Spleen (tissue), 13 donors: Measurements from ENCODE around the gene PGGT1B. TPM values are rescaled to one million over a fixed set of nuclear protein-coding genes. Genes with fewer than 3 reads are reported as not detected.

ENCODE experiments used
- DNase-seq: peaks from one replicate; pipeline ENCODE4 v3.0.0-alpha.2; 2020
- H3K27ac ChIP-seq, 8 donors: fragments of 200-600 bp; sonication (generic) in 7 of 8; 1 replicate in 4 of 8; 2 replicates in 4 of 8; pipeline versions ENCODE4 v1.5.0 to v1.8.0; 2016 to 2021; ENCODE audit warnings: inconsistent platforms in 4 of 8, mild to moderate bottlenecking in 4 of 8, moderate library complexity in 1 of 8
- H3K27me3 ChIP-seq, 7 donors: fragments of 200-600 bp; sonication (generic) in 6 of 7; replicated peaks in 1 of 7; 1 replicate in 4 of 7; 2 replicates in 3 of 7; pipeline versions ENCODE4 v1.5.0 to v1.8.0; 2016 to 2021; ENCODE audit warnings: inconsistent platforms in 3 of 7, mild to moderate bottlenecking in 1 of 7
- H3K36me3 ChIP-seq, 6 donors: fragments of 200-600 bp; sonication (generic) in 5 of 6; 1 replicate in 4 of 6; 2 replicates in 2 of 6; pipeline versions ENCODE4 v1.5.0 to v1.8.0; 2016 to 2021; ENCODE audit warnings: inconsistent platforms in 2 of 6
- H3K4me1 ChIP-seq, 6 donors: fragments of 200-600 bp; sonication (generic) in 5 of 6; 1 replicate in 3 of 6; 2 replicates in 3 of 6; pipeline versions ENCODE4 v1.5.0 to v1.8.0; 2016 to 2021; ENCODE audit warnings: inconsistent platforms in 3 of 6
- H3K4me3 ChIP-seq, 8 donors: fragments of 200-600 bp; sonication (generic) in 7 of 8; 1 replicate in 4 of 8; 2 replicates in 4 of 8; pipeline versions ENCODE4 v1.5.0 to v1.8.0; 2016 to 2021; ENCODE audit warnings: inconsistent platforms in 4 of 8, mild to moderate bottlenecking in 4 of 8, moderate library complexity in 2 of 8
- H3K9me3 ChIP-seq, 8 donors: fragments of 200-600 bp; sonication (generic) in 7 of 8; 1 replicate in 4 of 8; 2 replicates in 4 of 8; pipeline versions ENCODE4 v1.5.0 to v1.8.0; 2016 to 2021; ENCODE audit warnings: inconsistent platforms in 4 of 8
- CTCF ChIP-seq, 11 experiments: fragments of 200-600 bp in 7 of 11; fragments of 450-650 bp in 4 of 11; sonication (generic) in 4 of 11; IDR thresholded peaks in 8 of 11; conservative IDR thresholded peaks in 3 of 11; 1 replicate in 7 of 11; 2 replicates in 4 of 11; pipeline versions ENCODE4 v1.4.0 to v1.8.0; 2016 to 2021; ENCODE audit warnings: antibody characterized with exemption in 11 of 11, inconsistent platforms in 4 of 11, mild to moderate bottlenecking in 1 of 11
- POLR2A ChIP-seq, 3 donors: fragments of 450-650 bp; IDR thresholded peaks; one replicate each; pipeline ENCODE4 v1.5.1; 2017; ENCODE audit warnings: antibody characterized with exemption in 3 of 3, mild to moderate bottlenecking in 1 of 3
- POLR2AphosphoS5 ChIP-seq, 3 donors: sonication (generic); formaldehyde crosslinking; IDR thresholded peaks; one replicate each; pipeline ENCODE4 v1.5.1; 2017; ENCODE audit warnings: antibody characterized with exemption in 3 of 3
- WGBS, 5 donors: extraction: QIAGEN DNeasy Blood & Tissue Kit in 3 of 5; methylation state at CpG; one replicate each; pipeline versions ENCODE4 v1.1.5 to v1.1.7; 2013 to 2018; 5-methylcytosine and 5-hydroxymethylcytosine counted together
- intact Hi-C: fragments of 100-400 bp; cut with DNase I; formaldehyde crosslinking; loops from one replicate; pipeline ENCODE4 v1.15.0; 2023; ENCODE audit warnings: low total_unique reads
- long read RNA-seq, 2 donors: transcript quantifications; one replicate each; lab custom pipeline, GENCODE V29; 2026
- polyA plus RNA-seq, 3 donors: library from polyadenylated mRNA; stranded (reverse); fragments of 200-250 nt; gene quantifications; one replicate each; pipeline ENCODE4 v1.2.1, GENCODE V29; 2013
- total RNA-seq, 7 donors: library from RNA; depleted of rRNA in 3 of 7; stranded (reverse); fragments of >200 nt in 3 of 7; fragmentation: NEBNext Ultra II Directional in 4 of 7; extraction: Animal tissue kit (Norgen Biotek cat#: 25700) in 4 of 7; gene quantifications; one replicate each; pipeline versions ENCODE4 v1.1.0 to v1.2.1, GENCODE V29; 2016 to 2021
- donor health status: healthy with polysubstance abuse.
- donor health status: DM: no; HTN: no; CAD: no; lungs with moderate emphysema.
- donor health status: DM: no; HTN: no; CAD: no.
- donor health status: Bipolar disorder and iron deficiency.
- donor health status: healthy.
- donor health status: DM: no; HTN: no; CAD: no.
- donor health status: DM: yes; HTN: yes; CAD: no.

The PGGT1B gene
- 10 to 100 TPM; 23.3 to 59.9 (median 52.3) TPM for total RNA-seq
- polyA plus RNA-seq: 1 to 10 TPM; 3.7 to 5.2 (median 4.2) TPM
- long read RNA-seq, donor 1, full-length matches to known transcripts: 5 of 5 reads
- long read RNA-seq, donor 1, partial matches to known transcripts: 0 of 5 reads
- long read RNA-seq, donor 1, other reads (novel, unspliced or antisense): 0 of 5 reads
- long read RNA-seq, donor 2, full-length matches to known transcripts: 2 of 2 reads
- long read RNA-seq, donor 2, partial matches to known transcripts: 0 of 2 reads
- long read RNA-seq, donor 2, other reads (novel, unspliced or antisense): 0 of 2 reads

GRCh38 chr5:115262321-115263077 is at the start of gene PGGT1B:
TSS of gene PGGT1B (minus strand) at chr5:115262877. CDS start at chr5:115262851, 26 bp downstream.
- Histone ChIP-seq H3K4me3 (peak within 1 kb of the TSS; percentile 83 to 98 (median 93)), H3K27ac (peak within 1 kb of the TSS; percentile 71 to 95 (median 90)), H3K4me1 (peaks cover 26 to 54% (median 43%) of the 10 kb centered on the region in 6 donors), H3K36me3 (peaks cover 0 to 15% (median 1%) of the 10 kb centered on the region in 6 donors), H3K27me3 (no peaks in the 10 kb centered on the region), H3K9me3 (no peaks in the 10 kb centered on the region)
- no peak for TF ChIP-seq CTCF (IDR thresholded peaks at IDR 0.05 in 8 of 11, conservative IDR thresholded peaks at IDR 0.05 in 3 of 11)
- TF ChIP-seq POLR2AphosphoS5 (IDR thresholded peaks at IDR 0.05): peak; percentile 85 to 88 (median 87)
- WGBS, 5 donors: 0 to 1% (median 1%) methylated on average over 29 to 50 of the region's 50 CpGs
- intact Hi-C loops: no loop called here
- DNase-seq: peak; percentile 95

GRCh38 chr5:115309751-115310370 is 47.2 kb upstream of the PGGT1B start:
- Histone ChIP-seq H3K4me1 (no peaks in the 10 kb centered on the region), H3K9me3 (no peaks in the 10 kb centered on the region), H3K27me3 (peaks cover 0 to 24% (median 0%) of the 10 kb centered on the region in 7 donors), H3K36me3 (no peaks in the 10 kb centered on the region), H3K27ac (no peak overlapping the region), H3K4me3 (no peak overlapping the region)
- TF ChIP-seq POLR2A (IDR thresholded peaks at IDR 0.05): no peak
- TF ChIP-seq CTCF (IDR thresholded peaks at IDR 0.05 in 8 of 11, conservative IDR thresholded peaks at IDR 0.05 in 3 of 11): peak; percentile 29 to 73 (median 64)
- no peak for DNase-seq
- intact Hi-C loops: loop anchor here (5.0 to 10.0 kb wide), 3 partner anchors 262 to 525 kb away; no protein-coding TSS in a partner anchor
- 16 to 34% (median 24%) methylated on average over 1 of the region's 1 CpG for WGBS, 5 donors

- TF ChIP-seq POLR2AphosphoS5 (IDR thresholded peaks at IDR 0.05): no peak
- TF ChIP-seq CTCF (IDR thresholded peaks at IDR 0.05 in 8 of 11, conservative IDR thresholded peaks at IDR 0.05 in 3 of 11): no peak
- TF ChIP-seq POLR2A (IDR thresholded peaks at IDR 0.05): no peak
- H3K36me3 ChIP-seq: no peaks in the 10 kb centered on the region
- no peak overlapping the region for H3K27ac ChIP-seq
- H3K27me3 ChIP-seq: peaks cover 0 to 24% (median 0%) of the 10 kb centered on the region in 7 donors
- no peaks in the 10 kb centered on the region for H3K4me1 ChIP-seq
- intact Hi-C loops: no loop called here
- no peak overlapping the region for H3K4me3 ChIP-seq
- no peak for DNase-seq
- no peaks in the 10 kb centered on the region for H3K9me3 ChIP-seq
These were observed 46.1 kb upstream of the PGGT1B start for GRCh38 chr5:115308815-115309214.
